HG03025 (cell line): ENCODE measurements around the gene MKI67.
"Not testable (repeated sequence)": the region's sequence is repeated elsewhere in the genome, so short reads cannot be mapped to it uniquely, and the experiment has no call there.

ENCODE experiments used
- ATAC-seq: cut with Tn5 transposase; IDR thresholded peaks from one replicate; pipeline ENCODE4 v1.9.1; 2021; ENCODE audit warnings: mild to moderate bottlenecking, moderate library complexity; ENCODE audit not compliant: unreplicated experiment, low FRiP score

The MKI67 gene

GRCh38 chr10:128113026-128113425 lies 13.2 kb downstream of the MKI67 start:
- ATAC-seq = no peak

- ATAC-seq = no peak
Observed at GRCh38 chr10:128111696-128112095, 14.5 kb downstream of the MKI67 start.

- ATAC-seq = no peak
Observed at GRCh38 chr10:128110339-128110738, 15.9 kb downstream of the MKI67 start.

- ATAC-seq = no peak
Observed at GRCh38 chr10:128109707-128110106, 16.5 kb downstream of the MKI67 start.

GRCh38 chr10:128105383-128105782 lies 20.8 kb downstream of the MKI67 start:
- no peak for ATAC-seq

- ATAC-seq = no peak
Observed at GRCh38 chr10:128103229-128103714, 23.0 kb downstream of the MKI67 start.

- no peak for ATAC-seq
Observed at GRCh38 chr10:128102480-128103228, 23.6 kb downstream of the MKI67 start.

GRCh38 chr10:128101901-128102300 lies 24.3 kb downstream of the MKI67 start:
- ATAC-seq = no peak

GRCh38 chr10:128099901-128100300 lies 26.3 kb downstream of the MKI67 start:
- ATAC-seq = no peak

GRCh38 chr10:128098631-128099030 lies 27.6 kb downstream of the MKI67 start:
- ATAC-seq = no peak

GRCh38 chr10:128097783-128098182 lies 28.4 kb downstream of the MKI67 start:
- ATAC-seq = no peak

GRCh38 chr10:128096486-128097199 lies 29.6 kb downstream of the MKI67 start:
- ATAC-seq = no peak

- no peak for ATAC-seq
Observed at GRCh38 chr10:128095753-128096469, 30.3 kb downstream of the MKI67 start.

- no peak for ATAC-seq
Observed at GRCh38 chr10:128095027-128095752, 31.0 kb downstream of the MKI67 start.

- ATAC-seq = not testable (repeated sequence)
Observed at GRCh38 chr10:128094596-128094995, 31.6 kb downstream of the MKI67 start.

- ATAC-seq = no peak
Observed at GRCh38 chr10:128092454-128092853, 33.8 kb downstream of the MKI67 start.

GRCh38 chr10:128091636-128092210 lies 34.5 kb downstream of the MKI67 start:
- no peak for ATAC-seq

GRCh38 chr10:128087884-128088709 lies 38.1 kb downstream of the MKI67 start:
- ATAC-seq = no peak

GRCh38 chr10:128087146-128087883 lies 38.9 kb downstream of the MKI67 start:
- ATAC-seq = no peak
